Stimulated activated CD4-positive, alpha-beta T cell treated with anti-CD3 and anti-CD28 coated beads, Interleukin-12 subunit alpha, Interleukin-12 subunit beta, amount 100 ng/mL, for 24 hours (primary cell): Measurements from ENCODE around the gene MMP24.
"Not testable (repeated sequence)": the region's sequence is repeated elsewhere in the genome, so short reads cannot be mapped to it uniquely, and the experiment has no call there.

Experiments
- DNase-seq, 2 experiments: peaks; one replicate each; pipeline ENCODE4 v3.0.0-alpha.2; 2020; ENCODE audit warnings: low read depth in 2 of 2

MMP24 gene

DNA sequence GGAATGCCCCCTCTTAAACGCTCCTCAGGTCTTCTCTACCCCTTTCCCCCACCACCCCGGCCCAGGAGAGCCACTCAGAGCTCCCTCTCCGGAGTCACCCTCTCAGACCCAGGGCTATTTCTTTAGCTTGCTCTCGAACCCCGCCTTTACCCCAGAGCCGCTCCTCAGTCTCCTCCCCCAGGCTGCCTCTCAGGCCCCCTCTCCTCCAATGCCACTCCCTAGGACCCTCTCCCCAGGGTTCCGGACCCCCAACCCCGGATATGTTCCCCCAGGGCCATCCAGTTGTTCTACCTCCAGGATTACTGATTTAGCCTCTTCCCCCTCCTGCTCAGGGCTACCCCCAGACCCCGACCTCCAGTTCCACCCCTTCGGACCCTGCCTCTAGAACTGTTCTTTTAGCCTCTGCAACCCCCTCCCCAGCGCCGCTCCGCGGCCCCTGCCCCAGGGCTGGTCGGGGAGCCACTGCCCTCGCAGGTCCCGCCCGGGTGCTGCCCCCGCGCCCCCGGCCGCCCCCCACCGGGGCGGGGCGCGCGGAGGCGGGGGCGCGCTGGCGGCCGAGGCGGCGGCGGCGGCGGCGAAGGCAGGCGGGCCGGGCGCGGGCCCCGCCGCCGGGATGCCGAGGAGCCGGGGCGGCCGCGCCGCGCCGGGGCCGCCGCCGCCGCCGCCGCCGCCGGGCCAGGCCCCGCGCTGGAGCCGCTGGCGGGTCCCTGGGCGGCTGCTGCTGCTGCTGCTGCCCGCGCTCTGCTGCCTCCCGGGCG lies at the start of gene MMP24:
TSS of gene MMP24 (plus strand) at position 565 of the 758 bp plus-strand sequence. CDS start at position 614, 49 bp downstream.
- no peak for DNase-seq

DNA sequence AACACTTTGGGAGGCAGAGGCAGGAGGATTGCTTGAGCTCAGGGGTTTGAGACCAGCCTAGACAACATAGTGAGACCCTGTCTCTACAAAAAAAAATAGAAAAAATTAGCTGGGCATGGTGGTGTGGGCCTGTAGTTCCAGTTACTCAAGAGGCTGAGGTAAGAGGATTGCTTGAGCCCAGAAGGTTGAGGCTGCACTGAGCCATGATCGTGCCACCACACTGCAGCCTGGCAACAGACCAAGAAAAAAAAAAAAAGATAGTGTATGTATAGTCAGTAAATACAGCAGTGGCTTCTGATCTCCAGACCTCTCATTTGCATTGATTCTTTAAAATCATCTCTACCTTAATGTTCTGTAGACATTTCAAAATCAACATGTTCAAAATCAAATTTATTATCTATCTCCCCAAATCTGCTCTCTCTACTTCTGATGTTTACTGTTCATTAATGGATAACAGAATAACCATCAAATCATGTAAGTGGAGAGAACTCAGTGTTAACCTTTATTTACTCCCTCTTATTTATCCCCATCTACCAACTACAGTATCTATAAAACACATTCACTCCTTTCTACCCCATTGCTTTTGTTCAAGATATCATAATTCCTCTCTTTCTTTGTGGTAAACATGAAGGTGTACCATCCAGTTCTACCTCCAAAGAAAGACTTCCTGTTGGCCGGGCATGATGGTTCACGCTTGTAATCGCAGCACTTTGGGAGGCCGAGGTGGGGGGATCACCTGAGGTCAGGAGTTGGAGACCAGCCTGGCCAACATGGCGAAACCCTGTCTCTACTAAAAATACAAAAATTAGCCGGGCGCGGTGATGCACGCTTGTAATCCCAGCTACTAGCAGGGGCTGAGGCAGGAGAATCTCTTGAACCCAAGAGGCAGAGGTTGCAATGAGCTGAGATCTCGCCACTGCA lies 46.9 kb upstream of the MMP24 start:
- DNase-seq = no peak

DNA sequence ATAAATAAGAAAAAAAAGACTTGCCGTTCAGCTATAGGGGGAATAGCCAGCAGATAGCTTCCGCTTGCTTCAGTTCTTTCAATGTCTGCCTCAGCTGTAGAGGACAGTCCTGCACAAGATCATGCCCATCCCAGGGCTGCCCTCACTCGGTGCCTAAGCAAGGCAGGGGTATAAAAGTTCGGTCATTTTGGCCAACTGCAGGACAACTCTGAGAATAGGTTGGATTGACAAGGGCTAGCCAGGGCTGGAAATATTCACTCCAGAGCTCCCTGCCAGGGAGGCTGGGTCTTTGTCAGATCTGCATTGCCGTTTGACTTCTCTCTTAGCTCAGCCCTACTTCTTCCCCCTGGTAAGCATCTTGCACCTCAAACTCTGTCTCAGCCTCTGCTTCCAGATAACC lies 46.2 kb upstream of the MMP24 start:
- DNase-seq = no peak

DNA sequence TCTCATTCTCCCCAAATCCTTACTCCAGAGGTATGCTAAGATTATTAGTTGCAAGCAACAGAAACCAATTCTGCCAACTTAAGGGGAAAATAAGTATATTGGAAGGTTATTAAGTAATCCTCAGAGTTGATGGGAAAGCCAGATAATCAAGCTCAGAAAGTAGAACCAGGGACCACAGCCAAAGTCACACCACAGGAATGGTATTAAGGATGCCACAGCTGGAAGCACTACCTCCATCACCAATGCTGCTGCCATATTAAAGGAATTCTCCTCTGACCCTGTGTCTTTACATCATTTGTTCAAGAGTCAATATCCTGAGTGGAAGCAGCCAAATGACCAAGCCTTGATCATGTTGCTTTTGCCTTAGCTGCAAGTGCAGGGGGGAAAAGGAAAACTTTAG lies 44.8 kb upstream of the MMP24 start:
- DNase-seq = no peak

DNA sequence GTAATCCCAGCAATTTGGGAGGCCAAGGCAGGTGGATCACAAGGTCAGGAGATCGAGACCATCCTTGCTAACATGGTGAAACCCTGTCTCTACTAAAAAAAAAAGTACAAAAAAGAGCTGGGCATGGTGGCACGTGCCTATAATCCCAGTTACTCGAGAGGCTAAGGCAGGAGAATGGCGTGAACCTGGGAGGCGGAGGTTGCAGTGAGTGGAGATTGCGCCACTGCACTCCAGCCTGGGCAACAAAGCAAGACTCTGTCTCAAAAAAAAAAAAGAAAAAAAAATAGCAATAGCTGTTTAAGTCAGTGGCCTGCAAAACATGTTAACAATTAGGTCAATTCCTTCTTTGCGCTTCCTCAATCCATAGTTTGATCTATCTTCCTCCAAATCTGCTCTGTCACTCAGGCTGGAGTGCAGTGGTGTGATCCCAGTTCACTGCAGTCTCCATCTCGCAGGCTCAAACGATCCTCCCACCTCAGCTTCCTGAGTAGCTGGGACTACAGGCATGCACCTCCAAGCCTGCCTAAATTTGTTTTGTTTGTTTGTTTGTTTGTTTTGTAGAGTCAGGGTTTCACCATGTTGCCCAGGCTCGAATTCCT lies 39.7 kb upstream of the MMP24 start:
- DNase-seq = not testable (repeated sequence)

DNA sequence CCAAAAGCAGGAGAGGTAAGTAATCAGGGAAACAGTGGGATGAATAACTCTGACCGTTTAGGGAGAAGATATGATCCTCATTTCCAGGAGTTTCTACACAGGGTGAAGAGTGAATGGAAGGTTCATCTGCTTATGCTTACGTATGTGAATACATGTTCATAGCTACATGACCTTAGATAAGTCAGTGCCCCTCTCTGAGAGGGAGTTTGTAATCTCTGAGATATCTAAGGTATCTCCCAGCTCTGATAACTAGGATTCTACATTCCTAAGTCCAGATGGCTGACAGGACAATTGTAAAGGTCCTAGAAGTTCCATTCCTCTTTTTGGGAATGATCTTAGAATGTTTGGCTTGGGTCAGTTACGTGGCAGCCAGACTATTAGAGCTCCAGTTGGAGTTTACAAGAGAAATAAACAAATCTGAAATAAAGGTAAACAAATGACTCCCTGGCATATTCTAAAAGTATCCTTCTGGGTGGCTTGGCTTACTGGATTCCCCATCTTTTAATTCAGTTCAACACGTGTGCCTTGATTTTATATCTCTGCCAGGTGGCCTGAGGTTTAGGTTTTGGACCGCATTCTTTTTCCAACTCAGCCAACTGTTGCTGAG lies 38.8 kb upstream of the MMP24 start:
- DNase-seq = no peak

GRCh38 chr20:35189223-35189622 lies 37.3 kb upstream of the MMP24 start:
- not testable (repeated sequence) for DNase-seq

DNA sequence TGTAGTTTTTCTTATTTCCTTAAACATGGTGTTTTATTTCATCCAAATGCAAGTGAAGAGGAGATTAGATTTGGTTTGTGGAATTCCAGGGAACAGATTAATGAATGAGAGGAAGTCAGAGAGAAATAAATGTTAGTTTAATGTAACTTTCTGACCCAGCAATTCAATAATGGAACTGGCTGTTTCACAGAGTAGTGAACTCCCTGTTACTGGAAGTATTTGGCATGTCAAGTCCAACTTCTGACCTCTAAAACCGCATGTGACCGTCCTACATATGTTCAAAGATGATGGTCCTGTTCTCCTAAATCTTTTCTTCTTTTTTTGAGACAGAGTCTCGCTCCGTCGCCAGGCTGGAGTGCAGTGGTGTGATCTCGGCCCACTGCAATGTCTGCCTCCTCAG lies 35.9 kb upstream of the MMP24 start:
- no peak for DNase-seq

DNA sequence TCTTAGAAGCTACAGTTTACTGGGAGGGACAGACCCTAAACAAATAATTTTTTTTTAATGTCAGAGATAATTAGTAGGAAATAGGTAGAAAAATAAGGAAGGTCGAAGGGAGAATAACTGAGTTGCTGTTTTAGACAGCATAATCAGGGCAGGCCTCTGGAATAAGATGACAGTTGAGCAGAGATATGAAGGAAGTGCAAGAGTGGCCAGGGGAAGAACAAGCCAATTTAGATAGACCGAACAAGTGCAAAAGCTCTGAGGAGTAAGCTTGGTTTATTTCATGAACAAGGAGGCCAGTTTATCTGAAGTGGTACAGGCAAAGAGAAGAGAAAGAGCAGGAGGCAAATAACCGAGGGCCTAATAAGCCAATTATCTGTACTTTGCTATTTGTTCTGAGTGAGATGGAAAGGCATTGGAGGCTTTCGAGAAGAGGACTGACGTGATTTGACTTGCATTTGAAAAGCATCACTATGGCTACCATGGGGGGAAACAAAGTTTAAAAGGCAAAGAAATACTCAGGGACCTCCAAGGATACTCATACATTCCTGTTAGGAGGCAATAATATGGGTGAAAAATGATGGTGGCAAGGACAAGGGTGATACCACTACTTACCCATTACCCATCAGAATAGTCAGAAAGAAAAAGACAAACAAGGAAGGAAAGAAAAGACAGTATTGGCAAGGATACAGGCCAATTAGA lies 34.9 kb upstream of the MMP24 start:
- DNase-seq = no peak

- DNase-seq = no peak
These were observed 34.2 kb upstream of the MMP24 start for GRCh38 chr20:35192118-35192872.

GRCh38 chr20:35193031-35193791 lies 33.3 kb upstream of the MMP24 start:
- DNase-seq = not testable (repeated sequence)

- no peak for DNase-seq
These were observed 30.2 kb upstream of the MMP24 start for GRCh38 chr20:35196313-35196712.

DNA sequence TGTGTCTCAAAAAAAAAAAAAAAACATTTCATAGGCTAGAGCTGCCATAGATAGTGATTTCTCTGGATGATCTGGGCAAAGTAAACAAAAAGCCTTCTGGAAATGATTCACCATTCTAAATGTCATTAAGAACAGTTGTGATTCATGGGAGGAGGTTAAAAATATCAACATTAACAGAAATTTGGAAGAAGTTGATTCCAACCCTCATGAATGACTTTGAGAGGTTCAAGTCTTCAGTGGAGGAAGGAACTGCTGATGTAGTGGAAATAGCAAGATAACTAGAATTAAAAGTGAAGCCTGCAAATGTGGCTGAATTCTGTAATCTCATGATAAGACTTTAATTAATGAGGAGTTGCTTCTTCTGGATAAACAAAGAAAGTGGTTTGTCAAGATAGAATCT lies 26.8 kb upstream of the MMP24 start:
- no peak for DNase-seq

GRCh38 chr20:35200267-35200666 lies 26.2 kb upstream of the MMP24 start:
- no peak for DNase-seq

DNA sequence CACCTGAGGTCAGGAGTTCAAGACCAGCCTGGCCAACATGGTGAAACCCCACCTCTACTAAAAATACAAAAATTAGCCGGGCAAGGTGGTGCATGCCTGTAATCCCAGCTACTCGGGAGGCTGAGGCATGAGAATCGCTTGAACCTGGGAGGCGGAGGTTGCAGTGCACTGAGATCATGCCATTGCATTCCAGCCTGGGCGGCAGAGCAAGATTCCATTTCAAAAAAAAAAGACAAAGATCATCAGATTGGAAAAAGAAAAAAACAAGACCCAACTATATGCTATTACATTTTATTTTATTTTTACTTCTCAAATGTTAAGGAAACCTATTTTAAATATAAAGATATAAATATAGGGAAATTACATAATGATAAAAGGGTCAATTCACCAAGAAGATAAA lies 25.0 kb upstream of the MMP24 start:
- DNase-seq = not testable (repeated sequence)

GRCh38 chr20:35206802-35207201 lies 19.7 kb upstream of the MMP24 start:
- no peak for DNase-seq

- DNase-seq = peak; percentile 38 to 77
These were observed 18.4 kb upstream of the MMP24 start for GRCh38 chr20:35207950-35208611.

GRCh38 chr20:35215066-35215956 lies 11.2 kb upstream of the MMP24 start:
- DNase-seq = no peak
